Measurements from ENCODE around the gene ADAMTS4.

Gene ADAMTS4

DNA sequence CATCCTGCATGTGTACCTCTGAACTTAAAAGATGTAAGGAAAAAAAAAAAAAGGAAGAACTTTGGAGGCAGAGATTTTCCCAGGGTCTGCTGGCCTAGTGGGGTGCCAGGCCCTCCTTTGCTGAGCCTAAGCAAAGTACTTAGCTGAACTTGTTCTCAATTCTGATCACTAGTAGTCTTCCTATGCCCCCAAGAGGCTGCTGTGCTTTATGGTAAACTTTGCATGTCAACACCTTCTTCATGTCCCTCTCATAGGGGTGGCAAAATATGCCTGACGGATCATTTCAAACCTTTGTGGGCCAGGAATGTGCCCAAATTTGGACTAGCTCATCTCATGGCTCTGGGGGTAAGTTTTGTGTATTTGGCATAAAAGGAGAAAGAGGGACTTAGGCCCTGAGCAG, 41.0 kb downstream of the ADAMTS4 start:
- no peak for TF ChIP-seq CTCF (conservative IDR thresholded peaks at IDR 0.05; ENCODE audit: low read depth, low read length)

DNA sequence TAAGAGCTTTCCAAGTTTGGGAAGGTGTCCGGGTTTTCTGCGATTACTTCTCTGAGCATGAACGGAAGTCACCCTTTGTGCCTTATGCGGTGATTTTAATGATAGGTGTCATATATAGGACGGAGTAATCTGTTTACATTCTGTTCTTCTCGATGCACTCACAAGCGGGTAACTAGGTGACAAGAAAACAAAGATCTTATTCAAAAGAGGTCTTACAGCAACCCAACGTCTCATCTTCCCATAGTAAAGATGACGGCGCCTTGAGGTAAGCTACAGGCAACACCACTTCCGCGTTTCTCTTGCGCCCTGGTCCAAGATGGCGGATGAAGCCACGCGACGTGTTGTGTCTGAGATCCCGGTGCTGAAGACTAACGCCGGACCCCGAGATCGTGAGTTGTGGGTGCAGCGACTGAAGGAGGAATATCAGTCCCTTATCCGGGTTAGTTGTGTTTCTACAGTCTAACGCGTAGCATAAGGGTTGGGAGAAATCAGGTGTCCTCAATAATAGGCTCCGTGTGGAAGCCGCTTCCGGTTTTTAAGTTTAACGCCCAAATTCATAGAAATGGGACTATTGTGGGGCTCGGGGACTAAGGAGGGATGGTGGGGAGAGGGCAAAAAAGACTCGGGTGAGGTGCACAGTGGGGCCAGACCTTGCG, 45.0 kb downstream of the ADAMTS4 start, which contains the start of gene UFC1:
Gene UFC1, plus strand, starts transcription at position 297 of the 656 bp plus-strand sequence. Its CDS starts 20 bp downstream, at position 317.
- Histone ChIP-seq H3K4me1 (ENCODE audit: low read depth, poor library complexity, severe bottlenecking) (peaks cover 30% of the 10 kb centered on the region), H3K9ac (peak within 1 kb of the TSS; percentile 89), H3K4me2 (peak within 1 kb of the TSS; percentile 52), H4K20me1 (ENCODE audit: insufficient read depth) (no peaks in the 10 kb centered on the region), H3K27ac (peak within 1 kb of the TSS; percentile 88), H2AFZ (ENCODE audit: low read depth) (peak within 1 kb of the TSS; percentile 78), H3K79me2 (ENCODE audit: insufficient read depth, low read depth) (peaks cover 19% of the 10 kb centered on the region; the same call in 1 of the 2 replicates), H3K36me3 (ENCODE audit: insufficient read depth) (no peaks in the 10 kb centered on the region), H3K4me3 (IDR thresholded peaks at IDR 0.05; ENCODE audit: insufficient read depth, low read depth, low read length) (peak within 1 kb of the TSS; percentile 99), H3K27me3 (ENCODE audit: insufficient read depth, low read depth) (no peaks in the 10 kb centered on the region)
- TF ChIP-seq CTCF (conservative IDR thresholded peaks at IDR 0.05; ENCODE audit: low read depth, low read length): no peak

More for the DNA sequence above, 41.0 kb downstream of the ADAMTS4 start:
- H3K27me3 ChIP-seq (ENCODE audit: insufficient read depth, low read depth): no peaks in the 10 kb centered on the region
- H3K36me3 ChIP-seq (ENCODE audit: insufficient read depth): no peaks in the 10 kb centered on the region
- no peak overlapping the region for H2AFZ ChIP-seq (ENCODE audit: low read depth)
- no peak overlapping the region for H3K9ac ChIP-seq
- no peaks in the 10 kb centered on the region for H4K20me1 ChIP-seq (ENCODE audit: insufficient read depth)
- peak overlapping the region; percentile 46; the same call in 1 of the 2 replicates for H3K27ac ChIP-seq
- H3K4me3 ChIP-seq (IDR thresholded peaks at IDR 0.05; ENCODE audit: insufficient read depth, low read depth, low read length): no peak overlapping the region
- peak overlapping the region; percentile 98; the same call in 1 of the 2 replicates for H3K4me2 ChIP-seq
- H3K79me2 ChIP-seq (ENCODE audit: insufficient read depth, low read depth): peaks cover 29% of the 10 kb centered on the region
- H3K4me1 ChIP-seq (ENCODE audit: low read depth, poor library complexity, severe bottlenecking): peaks cover 40% of the 10 kb centered on the region

DNA sequence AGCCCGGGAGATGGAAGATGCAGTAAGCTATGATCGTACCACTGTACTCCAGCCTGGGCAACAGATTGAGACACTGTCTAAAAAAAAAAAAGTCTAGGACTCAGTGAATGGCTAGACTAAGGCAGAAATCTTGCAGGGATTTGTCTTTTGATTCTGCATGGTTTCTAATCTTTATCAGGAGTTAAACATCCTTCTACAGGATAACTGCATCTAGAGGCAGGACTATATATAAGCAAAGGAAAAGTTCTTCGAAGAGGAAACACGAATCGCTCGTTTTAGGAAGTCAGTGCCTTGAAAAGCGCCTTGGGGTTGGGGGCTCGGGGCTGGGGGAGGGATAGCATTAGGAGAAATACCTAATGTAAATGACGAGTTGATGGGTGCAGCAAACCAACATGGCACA, 45.7 kb downstream of the ADAMTS4 start:
- peaks cover 24% of the 10 kb centered on the region for H3K4me1 ChIP-seq (ENCODE audit: low read depth, poor library complexity, severe bottlenecking)
- peak overlapping the region; percentile 78 for H2AFZ ChIP-seq (ENCODE audit: low read depth)
- no peaks in the 10 kb centered on the region for H3K36me3 ChIP-seq (ENCODE audit: insufficient read depth)
- H3K27me3 ChIP-seq (ENCODE audit: insufficient read depth, low read depth): no peaks in the 10 kb centered on the region
- peak overlapping the region; percentile 88 for H3K27ac ChIP-seq
- peak overlapping the region; percentile 89; the same call in 1 of the 2 replicates for H3K9ac ChIP-seq
- H3K4me3 ChIP-seq (IDR thresholded peaks at IDR 0.05; ENCODE audit: insufficient read depth, low read depth, low read length): peak overlapping the region; percentile 99
- no peaks in the 10 kb centered on the region for H4K20me1 ChIP-seq (ENCODE audit: insufficient read depth)
- TF ChIP-seq CTCF (conservative IDR thresholded peaks at IDR 0.05; ENCODE audit: low read depth, low read length): no peak
- peaks cover 19% of the 10 kb centered on the region; the same call in 1 of the 2 replicates for H3K79me2 ChIP-seq (ENCODE audit: insufficient read depth, low read depth)
- H3K4me2 ChIP-seq: peak overlapping the region; percentile 52

DNA sequence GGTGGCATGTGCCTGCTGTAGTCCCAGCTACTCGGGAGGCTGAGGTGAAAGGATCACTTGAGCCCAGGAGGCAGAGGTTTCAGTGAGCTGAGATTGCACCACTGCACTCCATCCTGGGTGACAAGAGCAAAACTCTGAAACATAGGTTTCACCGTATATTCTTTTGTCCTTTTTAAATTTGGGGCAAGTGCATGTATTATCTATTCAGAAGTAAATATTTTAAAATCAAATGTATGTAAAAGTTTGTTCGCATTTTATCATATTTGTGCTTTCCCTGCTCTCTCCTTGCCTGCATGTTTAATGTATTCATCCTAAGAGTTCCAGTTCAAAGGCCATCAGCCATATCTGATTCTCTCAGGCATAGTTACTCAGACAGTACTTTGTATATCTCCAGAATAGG, 53.0 kb downstream of the ADAMTS4 start:
- Histone ChIP-seq H3K9ac (no peak overlapping the region), H3K27me3 (ENCODE audit: insufficient read depth, low read depth) (no peaks in the 10 kb centered on the region), H4K20me1 (ENCODE audit: insufficient read depth) (no peaks in the 10 kb centered on the region), H3K36me3 (ENCODE audit: insufficient read depth) (no peaks in the 10 kb centered on the region), H2AFZ (ENCODE audit: low read depth) (no peak overlapping the region), H3K4me1 (ENCODE audit: low read depth, poor library complexity, severe bottlenecking) (no peaks in the 10 kb centered on the region), H3K4me2 (no peak overlapping the region), H3K4me3 (IDR thresholded peaks at IDR 0.05; ENCODE audit: insufficient read depth, low read depth, low read length) (no peak overlapping the region), H3K79me2 (ENCODE audit: insufficient read depth, low read depth) (no peaks in the 10 kb centered on the region), H3K27ac (no peak overlapping the region)
- no peak for TF ChIP-seq CTCF (conservative IDR thresholded peaks at IDR 0.05; ENCODE audit: low read depth, low read length)

Data from KMS-11 (cell line).